GM19467 (cell line): ENCODE measurements around the gene GABRB3.

Experiments used
- ATAC-seq: cut with Tn5 transposase; IDR thresholded peaks from one replicate; pipeline ENCODE4 v1.9.1; 2021; ENCODE audit warnings: mild to moderate bottlenecking, moderate library complexity; ENCODE audit not compliant: unreplicated experiment

The GABRB3 gene

GRCh38 chr15:26772154-26773066, at the start of gene GABRB3:
Gene GABRB3 (minus strand): TSS chr15:26773066.
- ATAC-seq, result no peak

GRCh38 chr15:26807517-26808427, 34.9 kb upstream of the GABRB3 start:
- ATAC-seq, result no peak

DNA sequence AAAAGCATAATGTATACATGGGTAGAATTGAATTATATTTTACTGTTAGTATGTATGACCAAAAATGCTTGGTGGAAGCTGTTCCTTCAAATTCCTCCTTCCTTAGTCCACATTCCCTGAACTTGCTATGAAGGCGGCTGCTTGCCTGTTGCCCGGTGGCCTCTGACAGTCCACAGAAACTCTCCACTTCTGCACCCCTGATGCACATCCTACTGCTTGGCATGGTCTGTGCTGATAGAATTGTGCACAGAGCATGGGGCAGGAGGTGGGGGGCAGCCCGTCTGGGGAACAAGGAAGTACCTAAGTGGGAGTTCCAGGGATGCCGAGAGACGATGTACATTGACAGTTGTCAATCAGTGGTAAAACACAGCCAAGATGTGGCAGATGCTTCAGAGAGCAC, 33.7 kb upstream of the GABRB3 start:
- no peak for ATAC-seq

GRCh38 chr15:26806151-26806550, 33.3 kb upstream of the GABRB3 start:
- ATAC-seq, result no peak

GRCh38 chr15:26805470-26805869, 32.6 kb upstream of the GABRB3 start:
- ATAC-seq, result no peak

DNA sequence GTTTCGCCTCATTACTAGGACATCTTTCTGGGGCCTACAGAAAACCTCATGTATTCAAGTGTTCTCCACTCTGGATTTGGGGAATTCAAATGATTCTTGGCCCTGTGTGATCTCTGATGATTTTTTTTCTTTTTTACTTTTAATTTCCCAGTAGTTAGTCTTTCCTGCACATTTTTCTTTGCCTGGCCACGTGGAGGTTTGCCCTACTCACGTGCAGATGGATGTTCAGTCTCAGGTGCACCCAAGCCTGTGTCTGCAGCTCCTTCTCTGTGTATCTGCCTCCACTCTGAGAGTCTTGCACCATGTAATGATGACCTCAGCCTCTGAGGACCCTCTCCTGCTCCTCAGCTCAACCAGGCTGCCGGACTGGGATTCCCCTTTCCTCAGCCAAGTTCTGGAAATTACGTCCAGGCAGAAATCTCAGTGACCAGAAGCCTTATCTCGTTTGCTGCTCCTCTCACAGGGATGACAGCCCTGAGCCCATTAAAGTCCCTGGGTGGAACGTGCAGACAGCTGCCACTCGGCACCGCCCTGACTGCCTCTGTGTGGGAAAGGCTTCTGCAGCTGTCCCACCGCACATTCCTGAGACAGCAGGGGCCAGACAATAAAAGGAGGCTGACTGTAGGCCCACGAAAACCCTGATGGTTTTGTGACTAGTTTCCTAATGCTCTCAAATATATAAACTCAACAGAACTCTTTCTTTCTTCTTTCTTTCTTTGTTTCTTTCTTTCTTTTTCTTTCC, 31.4 kb upstream of the GABRB3 start:
- ATAC-seq, result no peak

GRCh38 chr15:26790118-26790517, 17.3 kb upstream of the GABRB3 start:
- ATAC-seq, result no peak

DNA sequence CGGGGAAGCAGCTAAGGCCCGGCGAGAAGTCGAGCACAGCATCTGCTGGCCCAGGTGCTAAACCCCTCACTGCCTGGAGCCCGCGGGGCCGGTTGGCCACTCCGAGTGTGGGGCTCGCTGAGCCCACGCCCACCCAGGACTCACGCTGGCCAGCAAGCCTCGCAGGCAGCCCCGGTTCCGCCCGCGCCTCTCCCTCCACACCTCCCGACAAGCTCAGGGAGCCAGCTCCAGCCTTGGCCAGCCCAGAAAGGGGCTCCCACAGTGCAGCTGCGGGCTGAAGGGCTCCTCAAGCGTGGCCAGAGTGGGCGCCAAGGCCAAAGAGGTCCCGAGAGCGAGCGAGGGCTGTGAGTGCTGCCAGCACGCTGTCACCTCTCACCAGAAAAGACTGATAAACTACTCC, 8.9 kb upstream of the GABRB3 start:
- ATAC-seq, result no peak

DNA sequence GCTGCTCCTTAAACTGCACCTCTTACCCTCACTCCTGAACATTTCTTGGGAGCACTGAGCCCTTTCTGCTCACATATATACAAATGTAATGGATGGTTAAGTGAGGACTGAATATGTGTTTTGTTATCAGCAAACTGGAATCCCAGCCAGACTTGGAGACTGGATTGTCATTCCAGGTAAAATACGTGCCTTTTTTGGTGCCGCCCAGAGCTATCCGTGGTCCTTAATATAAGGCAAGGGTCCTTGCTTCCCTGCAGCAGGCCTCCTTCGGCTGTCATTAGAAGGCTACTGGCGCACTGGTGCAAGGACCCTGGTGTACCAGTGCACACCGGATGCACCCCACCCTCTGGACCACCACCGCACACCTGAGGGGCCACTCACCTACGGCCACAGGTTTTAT, 1.1 kb upstream of the GABRB3 start:
- no peak for ATAC-seq

DNA sequence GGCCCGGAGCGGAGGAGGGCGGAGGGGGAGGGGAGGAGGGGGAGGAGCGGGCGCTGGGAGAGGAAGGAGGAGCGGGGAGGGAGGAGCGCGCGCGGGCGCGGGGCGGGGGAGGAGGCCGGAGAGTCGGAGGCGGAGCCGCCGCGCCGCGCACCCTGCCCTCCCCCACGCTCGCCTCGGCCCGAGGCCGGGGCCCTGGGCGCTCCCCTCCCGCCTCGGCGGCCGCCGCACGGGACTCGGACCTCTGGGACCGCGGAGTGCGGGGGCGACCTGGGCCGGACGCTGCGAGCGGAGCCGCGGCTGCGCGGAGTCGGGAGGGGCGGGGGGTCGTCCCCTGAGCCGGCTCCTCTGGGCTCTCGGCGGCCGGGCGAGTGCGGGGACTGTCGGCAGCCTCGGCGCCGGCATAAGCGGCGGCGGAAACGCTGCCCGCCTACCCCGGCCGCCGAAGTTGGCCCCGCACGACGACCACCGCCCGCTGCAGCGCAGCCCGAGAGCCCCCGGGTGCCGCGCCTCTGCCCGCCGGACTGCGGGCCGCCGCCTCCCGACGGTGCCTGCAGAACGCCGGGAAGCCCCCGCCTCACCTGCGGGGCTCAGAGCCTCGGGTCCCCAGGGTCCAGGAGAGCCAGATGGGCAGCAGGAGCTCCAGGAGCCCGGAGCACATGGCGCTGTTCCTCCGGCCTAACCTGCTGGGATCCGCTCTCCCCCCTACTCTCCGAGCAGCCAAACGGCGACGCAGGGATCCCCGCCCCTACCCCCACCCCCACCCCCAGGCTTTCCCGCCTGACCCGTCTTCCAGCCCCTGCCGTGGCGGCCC, 406 bp upstream of the GABRB3 start:
- no peak for ATAC-seq

- ATAC-seq, result no peak
Measured at GRCh38 chr15:26771578-26772153, 1.2 kb downstream of the GABRB3 start.

GRCh38 chr15:26771168-26771567, 1.7 kb downstream of the GABRB3 start:
- ATAC-seq, result no peak

GRCh38 chr15:26767169-26767670, 5.6 kb downstream of the GABRB3 start:
- ATAC-seq, result no peak

DNA sequence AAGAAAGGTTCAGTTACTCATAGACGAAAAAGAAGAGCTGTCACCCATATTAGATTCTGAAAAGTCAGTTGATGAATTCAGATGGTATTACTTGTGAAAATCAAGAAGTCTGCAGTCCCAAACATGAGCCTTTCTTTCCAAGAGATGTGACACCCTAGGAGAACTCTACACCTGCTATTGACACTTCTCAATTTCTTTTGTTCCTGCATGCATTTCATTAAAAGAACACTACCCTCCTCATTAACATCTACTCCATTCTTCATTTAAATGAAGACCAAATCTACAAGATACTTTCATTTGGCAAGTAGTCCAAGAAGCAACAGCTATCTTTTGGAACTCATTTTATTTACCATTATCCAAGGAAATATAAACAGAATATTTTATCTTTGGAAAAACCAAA, 6.6 kb downstream of the GABRB3 start:
- no peak for ATAC-seq

GRCh38 chr15:26759986-26760385, 12.9 kb downstream of the GABRB3 start:
- no peak for ATAC-seq

DNA sequence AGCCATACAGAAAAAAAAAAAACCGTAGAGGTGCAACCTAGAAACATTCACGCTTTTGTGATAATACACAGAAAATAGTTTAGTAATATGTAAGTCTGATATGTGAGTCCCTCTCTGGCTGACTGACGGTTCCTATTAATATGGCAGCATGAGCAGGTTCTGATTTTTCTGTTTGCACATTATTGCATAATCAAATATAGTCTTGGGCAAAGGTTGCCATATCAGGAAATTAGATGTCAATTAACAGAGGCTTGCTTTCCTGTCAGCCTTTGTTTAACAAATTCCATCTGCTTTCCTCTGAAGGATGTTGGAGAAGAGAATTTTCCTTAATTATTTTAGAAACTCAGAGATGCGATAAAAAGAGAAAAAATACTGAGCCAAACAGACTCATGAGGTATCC, 14.8 kb downstream of the GABRB3 start:
- ATAC-seq, result no peak

GRCh38 chr15:26757141-26757540, 15.7 kb downstream of the GABRB3 start:
- ATAC-seq, result no peak

- ATAC-seq, result no peak
Measured at GRCh38 chr15:26744894-26745293, 28.0 kb downstream of the GABRB3 start.

DNA sequence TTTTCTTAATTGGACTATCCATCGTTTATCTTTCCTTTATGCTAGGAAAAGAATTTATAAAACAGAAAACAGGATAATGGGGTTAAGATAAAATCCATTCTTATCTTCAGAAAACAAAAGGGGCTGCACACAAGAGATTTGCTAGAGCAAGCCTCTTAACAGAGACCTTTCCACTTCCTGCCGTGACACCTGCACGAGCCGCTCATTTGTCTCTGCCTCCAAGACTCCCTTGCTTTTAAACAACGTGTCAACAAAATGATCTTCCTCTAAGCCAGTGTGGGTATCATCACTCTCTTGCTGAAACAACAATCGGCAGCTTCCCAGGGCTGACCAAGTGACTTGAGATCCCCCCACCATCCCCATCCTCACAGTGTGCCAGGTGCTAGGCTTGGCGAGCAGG, 33.1 kb downstream of the GABRB3 start:
- ATAC-seq, result no peak

DNA sequence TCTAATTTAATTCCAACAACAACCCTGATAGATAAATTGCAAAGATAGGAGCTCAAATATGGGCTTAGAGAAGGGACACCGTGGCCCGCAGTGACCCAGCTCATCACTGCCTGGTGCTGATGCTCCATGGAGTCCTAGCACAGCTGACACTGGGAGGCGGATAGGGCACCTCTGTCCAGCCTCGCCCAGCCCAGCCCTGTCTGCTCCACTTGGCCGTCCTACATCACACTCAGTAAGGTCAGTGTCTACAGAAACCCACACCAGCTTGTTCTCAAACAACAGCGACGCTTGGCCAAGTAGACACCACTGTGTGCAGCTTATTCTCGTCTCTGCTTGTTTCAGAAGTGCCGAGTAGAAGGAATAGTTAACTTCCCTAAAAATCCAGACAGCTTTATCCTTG, 33.9 kb downstream of the GABRB3 start:
- no peak for ATAC-seq
